GM08714 (cell line): ENCODE results near the gene RNU6-9.
A peak's percentile ranks its signal among the peaks of the same experiment; 100 is the strongest.

Experiments used
- H3K4me3 ChIP-seq: fragments of 200-500 bp; sonication (Bioruptor generic); 2 replicates; pipeline ENCODE4 v1.5.1; 2014; ENCODE audit warnings: mild to moderate bottlenecking, low read length, inconsistent platforms
- ZNF274 ChIP-seq: IDR thresholded peaks from 2 replicates; pipeline ENCODE4 v1.6.1; 2012; ENCODE audit warnings: mild to moderate bottlenecking, low read depth, low read length

Gene RNU6-9

DNA sequence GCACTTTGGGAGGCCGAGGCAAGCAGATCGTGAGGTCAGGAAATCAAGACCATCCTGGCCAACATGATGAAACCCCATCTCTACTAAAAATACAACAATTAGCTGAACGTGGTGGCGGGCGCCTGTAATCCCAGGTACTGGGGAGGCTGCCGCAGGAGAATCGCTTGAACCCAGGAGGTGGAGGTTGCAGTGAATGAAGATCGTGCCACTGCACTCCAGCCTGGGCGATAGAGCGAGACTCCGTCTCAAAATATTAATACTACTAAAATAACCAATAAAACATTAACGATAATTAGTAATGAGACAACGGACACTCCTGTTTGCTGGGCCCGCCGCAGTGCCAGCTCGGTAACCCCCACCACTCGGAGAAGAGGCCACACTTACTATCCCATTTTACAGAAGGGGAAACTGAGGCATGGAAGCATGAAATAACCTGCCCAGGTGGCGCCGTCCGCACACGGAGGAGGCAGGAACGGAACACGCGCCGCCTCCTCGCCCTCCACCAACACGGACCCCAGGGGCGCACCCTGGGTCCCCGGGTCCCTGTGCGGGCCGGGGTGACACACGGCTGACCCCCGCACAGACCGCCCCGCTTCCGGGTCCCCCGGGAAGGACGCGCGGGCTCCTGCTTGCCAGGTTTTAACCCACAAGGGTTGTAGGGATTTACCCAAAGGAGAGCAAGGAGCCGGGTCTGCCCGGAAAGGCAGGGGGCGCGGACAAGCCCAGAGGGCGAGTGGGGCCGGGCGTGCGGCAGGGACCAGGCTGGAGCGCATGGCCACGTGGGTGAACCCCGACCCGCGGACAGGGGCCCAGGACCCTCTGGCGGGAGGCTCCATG, 18.1 kb downstream of the RNU6-9 start:
- no peak for TF ChIP-seq ZNF274
- no peak overlapping the region for H3K4me3 ChIP-seq

GRCh38 chr19:912181-913079, 19.1 kb downstream of the RNU6-9 start:
- H3K4me3 ChIP-seq = peak overlapping the region; percentile 90
- no peak for TF ChIP-seq ZNF274

DNA sequence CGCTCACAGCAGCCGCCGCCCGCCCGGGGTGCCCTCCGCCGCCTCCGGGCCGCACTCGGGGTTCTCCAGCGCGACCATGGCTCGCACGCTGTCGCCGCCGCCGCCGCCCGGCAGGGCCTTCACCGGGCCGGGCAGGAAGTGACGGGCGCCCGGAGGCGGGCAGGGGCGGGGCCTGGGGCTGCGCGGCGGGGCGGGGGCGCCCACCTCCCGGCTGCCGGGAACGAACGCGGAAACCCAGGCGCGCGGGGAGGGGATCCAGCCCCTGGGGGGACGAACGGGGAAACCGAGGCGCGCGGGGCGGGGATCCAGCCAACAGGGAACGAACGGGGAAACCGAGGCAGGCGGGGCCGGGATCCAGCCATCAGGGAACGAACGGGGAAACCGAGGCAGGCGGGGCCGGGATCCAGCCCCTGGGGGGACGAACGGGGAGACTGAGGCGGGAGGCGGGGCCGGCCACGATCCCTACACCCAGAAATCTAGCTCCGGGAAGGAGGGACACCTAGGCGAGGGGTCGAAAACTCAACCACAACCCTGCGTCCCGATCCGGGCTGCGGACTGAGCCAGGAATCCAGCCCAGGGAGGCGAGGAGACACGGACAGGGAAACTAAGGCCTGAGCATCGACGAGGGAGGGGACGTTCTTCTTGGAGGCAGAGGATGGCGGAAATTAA, 19.9 kb downstream of the RNU6-9 start, which contains the start of gene R3HDM4:
R3HDM4 (minus strand) TSS at position 140 of the 669 bp plus-strand sequence; CDS start at position 78, 62 bp downstream.
- H3K4me3 ChIP-seq = peak within 1 kb of the TSS; percentile 90
- no peak for TF ChIP-seq ZNF274

- no peak overlapping the region; the same call in 1 of the 2 replicates for H3K4me3 ChIP-seq
- no peak for TF ChIP-seq ZNF274
Measured at GRCh38 chr19:916645-917322, 23.5 kb downstream of the RNU6-9 start.

- no peak within 1 kb of the TSS; the same call in 1 of the 2 replicates for H3K4me3 ChIP-seq
- TF ChIP-seq ZNF274 = no peak
Measured at GRCh38 chr19:917323-918151, 24.3 kb downstream of the RNU6-9 start, which contains the start of gene KISS1R. Gene KISS1R (plus strand): TSS chr19:917333. CDS start chr19:917503, 170 bp downstream.

DNA sequence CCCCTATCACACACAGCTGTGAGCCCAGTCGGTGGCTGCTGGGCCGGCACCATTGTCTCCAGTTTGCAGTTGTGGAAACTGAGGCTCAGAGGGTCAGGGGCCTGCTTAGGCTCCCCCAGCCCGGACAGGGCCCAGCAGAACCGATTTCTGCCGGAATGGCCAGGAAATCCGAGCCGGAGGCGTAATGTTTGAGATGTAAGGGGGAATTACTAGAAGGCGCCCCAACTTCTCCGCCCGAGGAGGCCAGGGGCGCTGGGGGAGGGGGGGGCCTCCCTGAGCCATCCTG, 24.8 kb downstream of the RNU6-9 start:
- H3K4me3 ChIP-seq = no peak overlapping the region
- TF ChIP-seq ZNF274 = no peak

DNA sequence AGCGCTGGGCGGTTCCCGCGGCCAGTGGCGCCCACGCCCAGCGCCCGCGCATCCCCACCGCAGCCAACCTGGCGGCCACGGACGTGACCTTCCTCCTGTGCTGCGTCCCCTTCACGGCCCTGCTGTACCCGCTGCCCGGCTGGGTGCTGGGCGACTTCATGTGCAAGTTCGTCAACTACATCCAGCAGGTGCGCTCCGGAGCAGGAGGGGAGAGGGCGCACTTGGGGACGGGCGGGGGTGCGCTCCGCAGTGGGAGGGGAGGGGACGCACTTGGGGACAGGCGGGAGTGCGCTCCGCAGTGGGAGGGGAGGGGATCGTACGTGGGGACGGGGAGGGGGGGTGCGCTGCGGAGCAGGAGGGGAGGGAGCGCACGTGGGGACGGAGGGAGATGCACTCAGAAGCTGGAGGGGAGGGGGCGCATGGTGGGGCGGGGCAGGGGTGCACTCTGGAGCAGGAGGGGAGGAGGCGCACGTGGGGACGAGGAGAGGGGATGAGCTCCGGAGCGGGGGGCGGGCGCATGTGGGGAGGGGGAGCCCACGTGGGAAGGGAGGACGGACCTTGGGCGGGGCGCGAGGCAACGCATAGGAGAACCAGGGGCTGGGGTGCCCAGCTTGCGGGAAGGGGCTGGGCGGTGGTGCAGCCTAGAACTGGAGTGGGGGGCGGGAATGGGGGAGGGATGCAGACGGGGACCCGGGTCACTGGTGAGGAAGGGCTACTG, 25.4 kb downstream of the RNU6-9 start:
- no peak for TF ChIP-seq ZNF274
- no peak overlapping the region for H3K4me3 ChIP-seq

DNA sequence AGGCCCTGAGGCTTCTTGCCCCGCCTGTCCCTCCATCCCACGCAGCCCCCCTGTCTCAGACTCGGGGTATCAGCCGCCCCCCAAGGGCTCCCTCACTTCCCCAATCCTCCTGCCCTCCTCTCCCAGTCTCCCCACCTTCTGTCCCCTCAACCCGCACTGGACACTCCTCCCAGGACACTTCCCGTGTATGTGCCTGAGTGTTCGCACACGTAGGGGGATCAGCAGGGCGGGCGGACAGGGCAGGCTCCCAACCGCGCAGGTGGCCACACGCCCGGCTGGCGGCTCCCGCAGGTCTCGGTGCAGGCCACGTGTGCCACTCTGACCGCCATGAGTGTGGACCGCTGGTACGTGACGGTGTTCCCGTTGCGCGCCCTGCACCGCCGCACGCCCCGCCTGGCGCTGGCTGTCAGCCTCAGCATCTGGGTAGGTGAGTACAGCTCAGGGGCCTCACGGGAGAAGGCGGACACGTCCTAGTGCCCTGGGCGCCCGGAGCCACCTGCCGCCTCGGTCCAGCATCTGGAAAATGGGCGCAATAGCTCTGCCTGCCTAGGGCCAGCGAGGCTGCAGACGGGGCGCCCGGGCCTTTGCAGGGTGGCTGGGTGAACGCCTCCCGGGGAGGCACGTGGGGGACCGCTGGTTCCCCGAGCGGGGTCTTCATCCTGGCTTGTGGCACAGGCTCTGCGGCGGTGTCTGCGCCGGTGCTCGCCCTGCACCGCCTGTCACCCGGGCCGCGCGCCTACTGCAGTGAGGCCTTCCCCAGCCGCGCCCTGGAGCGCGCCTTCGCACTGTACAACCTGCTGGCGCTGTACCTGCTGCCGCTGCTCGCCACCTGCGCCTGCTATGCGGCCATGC, 26.1 kb downstream of the RNU6-9 start:
- no peak for TF ChIP-seq ZNF274
- H3K4me3 ChIP-seq = no peak overlapping the region; the same call in 1 of the 2 replicates

- H3K4me3 ChIP-seq = peak overlapping the region; percentile 13; the same call in 1 of the 2 replicates
- no peak for TF ChIP-seq ZNF274
Measured at GRCh38 chr19:920051-920864, 27.0 kb downstream of the RNU6-9 start.

GRCh38 chr19:924553-925086, 31.3 kb downstream of the RNU6-9 start:
- no peak for TF ChIP-seq ZNF274
- H3K4me3 ChIP-seq = peak overlapping the region; percentile 90; the same call in 1 of the 2 replicates

GRCh38 chr19:925087-925525, 31.8 kb downstream of the RNU6-9 start:
- no peak for TF ChIP-seq ZNF274

More at GRCh38 chr19:925087-925525, 31.8 kb downstream of the RNU6-9 start:
- H3K4me3 ChIP-seq = peak overlapping the region; percentile 90; the same call in 1 of the 2 replicates
